Body of pancreas (tissue), 4 donors: Measurements from ENCODE around the gene ST13. TPM values are rescaled to one million over a fixed set of nuclear protein-coding genes. Genes with fewer than 3 reads are reported as not detected.
A peak's percentile ranks its signal among the peaks of the same experiment; 100 is the strongest.

Experiments
- ATAC-seq: fragments of 150-250 bp; one replicate; pipeline ENCODE4 v1.9.1; 2016
- DNase-seq, 4 donors: peaks; one replicate each; pipeline ENCODE4 v3.0.0-alpha.2; 2019
- H3K27ac ChIP-seq, 4 donors: fragments of 200-600 bp; sonication (generic); 1 replicate in 3 of 4; 2 replicates in 1 of 4; pipeline versions ENCODE4 v1.5.1 to v1.6.1; 2016 to 2019; ENCODE audit warnings: mild to moderate bottlenecking in 1 of 4, mixed read lengths in 1 of 4, moderate library complexity in 1 of 4
- H3K27me3 ChIP-seq, 2 donors: fragments of 200-600 bp; sonication (generic); one replicate each; pipeline ENCODE4 v1.6.0; 2016; ENCODE audit warnings: mild to moderate bottlenecking in 1 of 2
- H3K36me3 ChIP-seq, 2 donors: fragments of 200-600 bp; sonication (generic); replicated peaks in 1 of 2; 2 replicates each; pipeline ENCODE4 v1.5.1; 2016; ENCODE audit warnings: low read depth in 2 of 2; ENCODE audit not compliant: insufficient read depth in 1 of 2
- H3K4me1 ChIP-seq: fragments of 200-600 bp; sonication (generic); one replicate; pipeline ENCODE4 v1.6.0; 2016
- H3K4me3 ChIP-seq, 2 donors: fragments of 200-600 bp; sonication (generic); 1 replicate in 1 of 2; 2 replicates in 1 of 2; pipeline ENCODE4 v1.5.1; 2016 to 2019
- H3K9me3 ChIP-seq, 3 donors: fragments of 200-600 bp; sonication (generic); 1 replicate in 2 of 3; 2 replicates in 1 of 3; pipeline ENCODE4 v1.5.1; 2016
- POLR2A ChIP-seq, 3 donors: fragments of 450-650 bp; IDR thresholded peaks; one replicate each; pipeline ENCODE4 v1.6.1; 2016; ENCODE audit warnings: antibody characterized with exemption in 3 of 3, mild to moderate bottlenecking in 2 of 3
- WGBS, 2 donors: methylation state at CpG; one replicate each; pipeline ENCODE4 v1.1.5; 2017; 5-methylcytosine and 5-hydroxymethylcytosine counted together
- intact Hi-C: fragments of 100-400 bp; cut with DNase I; formaldehyde crosslinking; loops from one replicate; pipeline ENCODE4 v1.15.1; 2023
- total RNA-seq, 2 donors: library from RNA; depleted of rRNA; stranded (reverse); fragments of >200 nt; gene quantifications; one replicate each; pipeline ENCODE4 v1.1.0, GENCODE V29; 2016
- TF ChIP-seq, protein P1 (sequence below), 7 experiments: fragments of 450-650 bp in 4 of 7; fragments of 200-600 bp in 3 of 7; sonication (generic) in 3 of 7; IDR thresholded peaks; one replicate each; pipeline ENCODE4 v1.5.1; 2016 to 2019; ENCODE audit warnings: antibody characterized with exemption in 7 of 7

The ST13 gene
- total RNA-seq, 2 donors from 2014 or later: 98.9 to 122 TPM

DNA sequence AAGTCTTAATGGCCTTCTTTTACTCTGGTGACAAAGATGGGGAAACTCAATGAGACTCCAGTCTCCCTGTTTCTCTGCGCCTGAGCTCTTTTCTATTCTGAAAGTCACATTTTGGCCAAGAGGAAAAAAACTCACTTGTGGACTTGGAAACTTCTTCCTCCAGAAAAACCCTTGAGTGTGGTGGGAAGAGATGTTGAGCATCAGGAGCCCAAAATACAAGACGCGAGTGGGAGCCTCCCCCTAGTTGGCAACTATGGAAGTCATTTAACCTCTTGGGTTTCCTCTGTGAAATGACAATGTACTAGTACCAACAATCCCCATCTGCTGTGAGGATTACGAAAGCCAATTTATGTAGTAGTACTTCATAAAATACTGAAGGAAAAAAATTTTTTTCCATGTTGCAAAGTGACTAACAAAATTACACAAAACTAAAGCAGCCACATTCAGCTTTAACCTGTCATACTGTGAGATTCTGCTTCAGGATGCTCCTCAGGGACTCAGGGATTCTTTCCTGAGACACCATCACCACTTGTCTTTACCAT is 36.8 kb downstream of the ST13 start:
- ATAC-seq (peak; percentile 24), DNase-seq (no peak)
- peak overlapping the region in 1 of 2 donors; percentile 95 for H3K4me3 ChIP-seq
- H3K27ac ChIP-seq: peak overlapping the region; percentile 28 to 85 (median 66)
- no peaks in the 10 kb centered on the region for H3K27me3 ChIP-seq
- peaks cover 22% of the 10 kb centered on the region for H3K4me1 ChIP-seq
- no peaks in the 10 kb centered on the region for H3K9me3 ChIP-seq
- intact Hi-C loops: no loop called here
- WGBS, 2 donors: 1 to 7% methylated on average over 4 of the region's 4 CpGs
- TF ChIP-seq, protein P1, sequence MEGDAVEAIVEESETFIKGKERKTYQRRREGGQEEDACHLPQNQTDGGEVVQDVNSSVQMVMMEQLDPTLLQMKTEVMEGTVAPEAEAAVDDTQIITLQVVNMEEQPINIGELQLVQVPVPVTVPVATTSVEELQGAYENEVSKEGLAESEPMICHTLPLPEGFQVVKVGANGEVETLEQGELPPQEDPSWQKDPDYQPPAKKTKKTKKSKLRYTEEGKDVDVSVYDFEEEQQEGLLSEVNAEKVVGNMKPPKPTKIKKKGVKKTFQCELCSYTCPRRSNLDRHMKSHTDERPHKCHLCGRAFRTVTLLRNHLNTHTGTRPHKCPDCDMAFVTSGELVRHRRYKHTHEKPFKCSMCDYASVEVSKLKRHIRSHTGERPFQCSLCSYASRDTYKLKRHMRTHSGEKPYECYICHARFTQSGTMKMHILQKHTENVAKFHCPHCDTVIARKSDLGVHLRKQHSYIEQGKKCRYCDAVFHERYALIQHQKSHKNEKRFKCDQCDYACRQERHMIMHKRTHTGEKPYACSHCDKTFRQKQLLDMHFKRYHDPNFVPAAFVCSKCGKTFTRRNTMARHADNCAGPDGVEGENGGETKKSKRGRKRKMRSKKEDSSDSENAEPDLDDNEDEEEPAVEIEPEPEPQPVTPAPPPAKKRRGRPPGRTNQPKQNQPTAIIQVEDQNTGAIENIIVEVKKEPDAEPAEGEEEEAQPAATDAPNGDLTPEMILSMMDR (IDR thresholded peaks at IDR 0.05): no peak
- TF ChIP-seq POLR2A (IDR thresholded peaks at IDR 0.05): no peak
- no peaks in the 10 kb centered on the region for H3K36me3 ChIP-seq

DNA sequence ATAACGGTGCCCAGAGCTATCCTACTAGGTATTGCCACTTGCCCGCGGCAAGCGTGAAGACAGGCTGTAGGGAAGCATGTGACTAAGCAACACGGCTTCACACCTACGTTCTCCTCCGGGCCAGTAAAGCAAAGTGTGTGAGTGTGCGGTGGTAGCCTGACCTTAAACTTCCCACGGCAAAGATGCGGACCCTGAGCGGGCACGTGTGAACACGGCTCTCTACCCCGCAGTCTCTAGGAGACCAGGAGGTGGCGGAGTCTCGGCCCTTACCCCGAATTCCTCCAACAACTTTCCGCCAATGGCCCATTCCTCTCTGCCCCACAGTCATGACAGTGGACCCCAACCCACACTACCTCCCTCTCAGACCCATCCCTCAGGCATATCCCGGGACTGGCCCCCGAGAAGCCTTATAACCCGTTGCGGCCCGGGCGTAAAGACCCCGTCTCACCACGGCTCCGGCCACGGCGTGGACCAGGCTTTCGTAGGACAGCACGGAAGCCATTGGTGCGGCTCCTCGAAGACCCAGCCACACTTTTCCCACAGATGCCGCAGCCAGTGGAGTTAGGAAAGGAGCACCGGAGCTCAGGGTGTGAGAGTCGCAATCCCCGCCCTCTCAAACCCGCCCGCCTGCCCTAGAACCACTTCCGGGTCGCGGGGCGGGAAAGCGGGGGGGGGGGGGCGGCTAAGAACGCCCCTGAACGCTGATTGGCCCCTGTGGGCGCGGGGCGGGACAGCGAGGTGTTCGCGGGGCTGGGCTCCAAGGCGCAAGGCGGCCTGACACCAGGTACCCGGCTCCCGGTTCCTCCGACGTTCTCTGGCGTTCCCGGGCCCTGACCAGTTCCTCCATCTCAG is 37.5 kb downstream of the ST13 start, which contains the start of gene SLC25A17:
TSS of gene SLC25A17 (minus strand) at position 600 of the 852 bp plus-strand sequence. CDS start at position 502, 98 bp downstream.
- Histone ChIP-seq H3K27me3 (no peaks in the 10 kb centered on the region), H3K4me1 (peaks cover 22% of the 10 kb centered on the region), H3K36me3 (no peaks in the 10 kb centered on the region), H3K9me3 (no peaks in the 10 kb centered on the region), H3K27ac (peak within 1 kb of the TSS; percentile 28 to 85 (median 66)), H3K4me3 (peak within 1 kb of the TSS; percentile 30 to 95)
- ATAC-seq (peak; percentile 96), DNase-seq (peak; percentile 91 to 92 (median 91))
- intact Hi-C loops: no loop called here
- WGBS, 2 donors: 0% methylated on average over 42 to 60 of the region's 61 CpGs
- TF ChIP-seq, protein P1 (IDR thresholded peaks at IDR 0.05): peak in 6 of 7 experiments; percentile 25 to 60 (median 36)
- peak; percentile 18 to 66 (median 57) for TF ChIP-seq POLR2A (IDR thresholded peaks at IDR 0.05)

DNA sequence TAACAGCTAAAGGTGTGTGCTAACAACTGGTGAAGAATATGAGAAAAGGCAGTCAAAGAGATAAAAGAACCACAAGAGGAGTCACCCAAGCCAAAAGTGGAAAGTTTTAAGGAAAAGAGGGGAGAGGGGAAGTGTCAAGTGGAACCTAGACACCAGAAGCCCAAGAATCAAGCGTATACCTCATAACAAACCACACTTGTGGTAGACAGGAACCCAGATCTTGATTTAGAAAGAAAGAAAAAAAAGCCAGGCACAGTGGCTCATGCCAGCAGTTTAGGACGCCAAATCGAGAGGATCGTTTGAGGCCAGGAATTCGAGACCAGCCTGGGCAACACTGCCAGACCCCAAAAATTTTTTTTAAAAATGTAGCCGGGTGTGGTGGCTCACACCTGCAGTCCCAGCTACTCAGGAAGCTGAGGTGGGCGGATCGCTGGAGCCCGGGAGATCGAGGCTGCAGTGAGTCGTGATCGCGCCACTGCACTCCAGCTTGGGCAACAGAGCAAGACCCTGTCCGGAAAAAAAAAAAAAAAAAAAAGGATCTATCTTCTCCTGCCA is 38.2 kb downstream of the ST13 start:
- H3K36me3 ChIP-seq: no peaks in the 10 kb centered on the region
- peak overlapping the region; percentile 30 to 95 for H3K4me3 ChIP-seq
- ATAC-seq (no peak), DNase-seq (no peak)
- H3K4me1 ChIP-seq: peaks cover 22% of the 10 kb centered on the region
- no peaks in the 10 kb centered on the region for H3K27me3 ChIP-seq
- no peak overlapping the region for H3K27ac ChIP-seq
- intact Hi-C loops: no loop called here
- H3K9me3 ChIP-seq: no peaks in the 10 kb centered on the region
- TF ChIP-seq, protein P1 (IDR thresholded peaks at IDR 0.05): no peak
- TF ChIP-seq POLR2A (IDR thresholded peaks at IDR 0.05): no peak
- 37 to 47% methylated on average over 14 of the region's 14 CpGs for WGBS, 2 donors

DNA sequence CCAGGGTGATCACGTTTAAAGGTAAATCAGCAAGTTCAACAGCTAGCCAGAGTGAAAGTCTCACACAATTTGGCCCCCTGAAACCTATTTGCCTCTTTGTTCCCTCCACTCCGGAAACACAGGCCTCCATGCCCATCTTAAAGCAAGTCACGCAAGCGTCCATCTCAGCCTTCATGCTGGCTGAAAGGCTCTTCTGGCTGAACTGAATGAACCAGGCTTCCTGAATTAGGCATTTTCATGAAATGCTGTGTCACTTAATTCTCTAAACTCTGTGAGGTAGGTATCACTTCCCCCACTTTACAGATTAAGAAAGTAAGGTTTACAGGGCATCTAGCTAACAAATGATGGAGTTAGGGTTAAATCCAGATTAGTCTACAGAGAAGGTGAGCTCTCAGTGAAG is 38.7 kb downstream of the ST13 start:
- TF ChIP-seq, protein P1 (IDR thresholded peaks at IDR 0.05): no peak
- TF ChIP-seq POLR2A (IDR thresholded peaks at IDR 0.05): no peak
- 83 to 91% methylated on average over 4 of the region's 4 CpGs for WGBS, 2 donors
- ATAC-seq: no peak
- intact Hi-C loops: no loop called here
- Histone ChIP-seq H3K27me3 (no peaks in the 10 kb centered on the region), H3K4me3 (peak overlapping the region in 1 of 2 donors; percentile 95), H3K36me3 (no peaks in the 10 kb centered on the region), H3K27ac (no peak overlapping the region), H3K9me3 (no peaks in the 10 kb centered on the region), H3K4me1 (peaks cover 22% of the 10 kb centered on the region)
- no peak for DNase-seq
